H1 (cell line): ENCODE results near the gene SCCPDH. TPM values are rescaled to one million over a fixed set of nuclear protein-coding genes. Genes with fewer than 3 reads are reported as not detected.

ENCODE experiments used
- CBX5 ChIP-seq: fragments of 300-800, 300-1000 bp; sonication (generic); IDR thresholded peaks from 2 replicates; pipeline ENCODE4 v1.7.1; 2016; ENCODE audit warnings: antibody characterized with exemption, low read length, low read depth
- CEBPB ChIP-seq: IDR thresholded peaks from 2 replicates; pipeline ENCODE4 v1.6.1; 2012; ENCODE audit warnings: low read depth, low read length
- EZH2 ChIP-seq: fragments of 200-600 bp; sonication (generic); IDR thresholded peaks from 2 replicates; pipeline ENCODE4 v1.7.1; 2012; ENCODE audit warnings: low read depth, mild to moderate bottlenecking, moderate library complexity, low read length, inconsistent platforms; ENCODE audit not compliant: severe bottlenecking
- POLR2A ChIP-seq, 2 experiments: IDR thresholded peaks; 1 replicate in 1 of 2; 2 replicates in 1 of 2; pipeline ENCODE4 v1.6.1; 2011; ENCODE audit warnings: low read depth in 2 of 2, low read length in 2 of 2, mild to moderate bottlenecking in 2 of 2; ENCODE audit errors: control extremely low read depth in 1 of 2
- SIN3A ChIP-seq, 2 experiments: IDR thresholded peaks in 1 of 2; conservative IDR thresholded peaks in 1 of 2; 2 replicates each; pipeline ENCODE4 v1.6.1; 2011 to 2012; ENCODE audit warnings: low read length in 2 of 2, improper control_type of control experiment in 1 of 2, low read depth in 1 of 2, mild to moderate bottlenecking in 1 of 2
- polyA plus RNA-seq, 7 experiments: library from polyadenylated mRNA; depleted of rRNA in 3 of 7; stranded (reverse) in 5 of 7; unstranded in 2 of 7; fragments of >200 nt in 5 of 7; fragments of 200-250 nt in 2 of 7; gene quantifications; 1 replicate in 5 of 7; 2 replicates in 1 of 7; 4 replicates in 1 of 7; pipeline versions ENCODE4 v1.2.1 to v1.2.3, GENCODE V29; 2011 to 2013; ENCODE audit warnings: missing spikeins in 2 of 7, mixed read lengths in 2 of 7
- total RNA-seq: library from RNA; stranded (reverse); fragmentation: NEBNext Ultra II Directional; extraction: Animal tissue kit (Norgen Biotek cat#: 25700); gene quantifications from 2 replicates; pipeline ENCODE4 v1.2.1, GENCODE V29; 2021

SCCPDH gene
- total and polyA plus RNA-seq, 2 of the 8 experiments (the other 6 are each of a cell fraction or from before 2014, with no cell fraction given), result 9.5 to 17.0 TPM

DNA sequence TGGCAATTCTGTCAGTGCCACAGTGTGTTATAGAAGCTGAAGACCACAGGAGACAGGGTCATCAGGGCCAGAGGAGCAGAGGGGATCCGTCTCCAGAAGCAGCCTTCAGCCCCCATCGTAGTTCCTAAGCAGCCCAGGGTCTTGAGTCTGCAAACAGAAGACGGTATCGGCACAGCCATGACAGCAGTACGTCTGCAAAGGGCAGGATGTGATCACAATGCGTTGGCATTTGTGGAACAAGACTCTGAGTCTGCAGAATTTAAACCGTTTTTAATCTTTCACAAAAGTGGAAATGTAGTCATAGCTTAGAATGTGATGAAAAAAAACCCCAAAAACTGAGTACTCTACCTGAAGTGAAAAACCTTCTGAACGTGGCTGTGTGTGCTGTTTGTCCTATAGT is 44.0 kb upstream of the SCCPDH start (continued):
- TF ChIP-seq SIN3A (conservative IDR thresholded peaks at IDR 0.05 in 1 of 2, IDR thresholded peaks at IDR 0.05 in 1 of 2; ENCODE audit: low read depth in 1 of 2, low read length in 2 of 2) (no peak), POLR2A (IDR thresholded peaks at IDR 0.05; ENCODE audit: control extremely low read depth in 1 of 2, low read depth in 2 of 2, low read length in 2 of 2) (no peak), CEBPB (no peak), EZH2 (no peak), CBX5 (no peak)
